WERI-Rb-1 (cell line): ENCODE measurements around the gene FGF14.

Experiments
- DNase-seq: peaks from one replicate; pipeline ENCODE4 v3.0.0-alpha.2; 2020
- H3K27ac ChIP-seq: fragments of 250-450 bp; sonication (Bioruptor Pico); 2 replicates; pipeline ENCODE4 v1.5.1; 2020; ENCODE audit warnings: mild to moderate bottlenecking, moderate library complexity
- H3K27me3 ChIP-seq: fragments of 250-450 bp; sonication (Bioruptor Pico); 2 replicates; pipeline ENCODE4 v1.5.1; 2021; ENCODE audit warnings: mild to moderate bottlenecking, low read depth, moderate library complexity; ENCODE audit not compliant: insufficient read depth, severe bottlenecking
- H3K36me3 ChIP-seq: fragments of 250-450 bp; sonication (Bioruptor Pico); 2 replicates; pipeline ENCODE4 v1.5.1; 2020; ENCODE audit warnings: mild to moderate bottlenecking, moderate library complexity
- H3K4me3 ChIP-seq: 2 replicates; pipeline ENCODE4 v1.5.1; 2011; ENCODE audit warnings: low read depth, mild to moderate bottlenecking, control low read depth, low read length
- H3K9me3 ChIP-seq: fragments of 250-450 bp; sonication (Bioruptor Pico); 2 replicates; pipeline ENCODE4 v1.5.1; 2021; ENCODE audit warnings: mild to moderate bottlenecking, moderate library complexity; ENCODE audit not compliant: severe bottlenecking
- CTCF ChIP-seq: IDR thresholded peaks from 2 replicates; pipeline ENCODE4 v1.5.1; 2011; ENCODE audit warnings: low read depth, mild to moderate bottlenecking, control low read depth, inconsistent platforms, low read length

The FGF14 gene

GRCh38 chr13:102380012-102380411, 21.8 kb downstream of the FGF14 start:
- no peaks in the 10 kb centered on the region for H3K36me3 ChIP-seq
- H3K9me3 ChIP-seq, result no peaks in the 10 kb centered on the region
- H3K27ac ChIP-seq, result no peak overlapping the region
- no peak for TF ChIP-seq CTCF
- H3K27me3 ChIP-seq, result no peaks in the 10 kb centered on the region
- no peak for DNase-seq
- H3K4me3 ChIP-seq, result no peak overlapping the region

- Histone ChIP-seq H3K36me3 (no peaks in the 10 kb centered on the region), H3K27ac (no peak overlapping the region), H3K4me3 (no peak overlapping the region), H3K27me3 (no peaks in the 10 kb centered on the region), H3K9me3 (no peaks in the 10 kb centered on the region)
- DNase-seq, result no peak
- TF ChIP-seq CTCF, result no peak
Observed at GRCh38 chr13:102376318-102376717, 25.5 kb downstream of the FGF14 start.

- no peak for TF ChIP-seq CTCF
- H3K9me3 ChIP-seq, result no peaks in the 10 kb centered on the region
- H3K27ac ChIP-seq, result no peak overlapping the region
- no peak for DNase-seq
- H3K27me3 ChIP-seq, result no peaks in the 10 kb centered on the region
- H3K4me3 ChIP-seq, result no peak overlapping the region
- H3K36me3 ChIP-seq, result no peaks in the 10 kb centered on the region
Observed at GRCh38 chr13:102374726-102375125, 27.1 kb downstream of the FGF14 start.

GRCh38 chr13:102374233-102374632, 27.6 kb downstream of the FGF14 start:
- H3K27me3 ChIP-seq, result no peaks in the 10 kb centered on the region
- H3K9me3 ChIP-seq, result no peaks in the 10 kb centered on the region
- no peak for TF ChIP-seq CTCF
- no peaks in the 10 kb centered on the region for H3K36me3 ChIP-seq
- no peak for DNase-seq
- H3K27ac ChIP-seq, result no peak overlapping the region
- no peak overlapping the region for H3K4me3 ChIP-seq

- DNase-seq, result no peak
- H3K36me3 ChIP-seq, result no peaks in the 10 kb centered on the region
- H3K9me3 ChIP-seq, result no peaks in the 10 kb centered on the region
- no peaks in the 10 kb centered on the region for H3K27me3 ChIP-seq
- TF ChIP-seq CTCF, result no peak
- no peak overlapping the region for H3K4me3 ChIP-seq
- no peak overlapping the region for H3K27ac ChIP-seq
Observed at GRCh38 chr13:102373221-102373620, 28.6 kb downstream of the FGF14 start.

GRCh38 chr13:102369302-102369701, 32.5 kb downstream of the FGF14 start:
- DNase-seq, result no peak

More at GRCh38 chr13:102369302-102369701, 32.5 kb downstream of the FGF14 start:
- no peaks in the 10 kb centered on the region for H3K36me3 ChIP-seq
- no peak overlapping the region for H3K4me3 ChIP-seq
- no peaks in the 10 kb centered on the region for H3K9me3 ChIP-seq
- H3K27ac ChIP-seq, result no peak overlapping the region
- no peak for TF ChIP-seq CTCF
- H3K27me3 ChIP-seq, result no peaks in the 10 kb centered on the region
